Activated naive CD4-positive, alpha-beta T cell treated with anti-CD3 and anti-CD28 coated beads, Interleukin-2, amount 50 U/mL, for 24 hours (primary cell): ENCODE data around the gene PIEZO2.
"Not testable (repeated sequence)": the region's sequence is repeated elsewhere in the genome, so short reads cannot be mapped to it uniquely, and the experiment has no call there.

ENCODE experiments used
- H3K27ac Mint-ChIP-seq: one replicate; pipeline ENCODE4 v1.8.0; 2021; ENCODE audit warnings: mild to moderate bottlenecking, mixed read lengths
- H3K27me3 Mint-ChIP-seq: one replicate; pipeline ENCODE4 v1.8.0; 2021; ENCODE audit warnings: mixed read lengths
- H3K36me3 Mint-ChIP-seq: one replicate; pipeline ENCODE4 v1.8.0; 2021; ENCODE audit warnings: mixed read lengths
- H3K4me1 Mint-ChIP-seq: one replicate; pipeline ENCODE4 v1.8.0; 2021; ENCODE audit warnings: mixed read lengths
- H3K4me3 Mint-ChIP-seq: one replicate; pipeline ENCODE4 v1.8.0; 2021; ENCODE audit warnings: mild to moderate bottlenecking, mixed read lengths
- H3K9me3 Mint-ChIP-seq: one replicate; pipeline ENCODE4 v1.8.0; 2021; ENCODE audit warnings: mixed read lengths

PIEZO2 gene

GRCh38 chr18:10965119-10965518, 184.2 kb downstream of the PIEZO2 start:
- Mint-ChIP-seq H3K36me3 (no peaks in the 10 kb centered on the region), H3K27me3 (no peaks in the 10 kb centered on the region), H3K27ac (no peak overlapping the region), H3K9me3 (no peaks in the 10 kb centered on the region), H3K4me3 (no peak overlapping the region), H3K4me1 (no peaks in the 10 kb centered on the region)

- H3K27me3 Mint-ChIP-seq: no peaks in the 10 kb centered on the region
- H3K27ac Mint-ChIP-seq: no peak overlapping the region
- H3K36me3 Mint-ChIP-seq: no peaks in the 10 kb centered on the region
- H3K4me3 Mint-ChIP-seq: no peak overlapping the region
- H3K4me1 Mint-ChIP-seq: no peaks in the 10 kb centered on the region
- peaks cover 4% of the 10 kb centered on the region for H3K9me3 Mint-ChIP-seq
Measured at GRCh38 chr18:10953672-10954071, 195.7 kb downstream of the PIEZO2 start.

GRCh38 chr18:10951631-10952544, 197.5 kb downstream of the PIEZO2 start:
- H3K9me3 Mint-ChIP-seq: peaks cover 4% of the 10 kb centered on the region
- no peaks in the 10 kb centered on the region for H3K36me3 Mint-ChIP-seq
- no peak overlapping the region for H3K27ac Mint-ChIP-seq
- no peak overlapping the region for H3K4me3 Mint-ChIP-seq
- no peaks in the 10 kb centered on the region for H3K4me1 Mint-ChIP-seq
- H3K27me3 Mint-ChIP-seq: no peaks in the 10 kb centered on the region

GRCh38 chr18:10950876-10951630, 198.3 kb downstream of the PIEZO2 start:
- no peak overlapping the region for H3K27ac Mint-ChIP-seq
- H3K4me3 Mint-ChIP-seq: no peak overlapping the region
- peaks cover 7% of the 10 kb centered on the region for H3K9me3 Mint-ChIP-seq
- no peaks in the 10 kb centered on the region for H3K27me3 Mint-ChIP-seq
- no peaks in the 10 kb centered on the region for H3K36me3 Mint-ChIP-seq
- H3K4me1 Mint-ChIP-seq: no peaks in the 10 kb centered on the region

GRCh38 chr18:10950080-10950875, 199.1 kb downstream of the PIEZO2 start:
- peaks cover 15% of the 10 kb centered on the region for H3K9me3 Mint-ChIP-seq
- no peaks in the 10 kb centered on the region for H3K27me3 Mint-ChIP-seq
- H3K36me3 Mint-ChIP-seq: no peaks in the 10 kb centered on the region
- H3K4me1 Mint-ChIP-seq: no peaks in the 10 kb centered on the region
- no peak overlapping the region for H3K27ac Mint-ChIP-seq
- no peak overlapping the region for H3K4me3 Mint-ChIP-seq

- Mint-ChIP-seq H3K27ac (no peak overlapping the region), H3K4me1 (no peaks in the 10 kb centered on the region), H3K36me3 (no peaks in the 10 kb centered on the region), H3K9me3 (peaks cover 20% of the 10 kb centered on the region), H3K27me3 (no peaks in the 10 kb centered on the region), H3K4me3 (no peak overlapping the region)
Measured at GRCh38 chr18:10949655-10950054, 199.7 kb downstream of the PIEZO2 start.

GRCh38 chr18:10948421-10948820, 200.9 kb downstream of the PIEZO2 start:
- no peaks in the 10 kb centered on the region for H3K27me3 Mint-ChIP-seq
- no peaks in the 10 kb centered on the region for H3K36me3 Mint-ChIP-seq
- H3K4me3 Mint-ChIP-seq: no peak overlapping the region
- no peak overlapping the region for H3K27ac Mint-ChIP-seq
- H3K4me1 Mint-ChIP-seq: no peaks in the 10 kb centered on the region
- peaks cover 26% of the 10 kb centered on the region for H3K9me3 Mint-ChIP-seq

GRCh38 chr18:10946058-10946457, 203.3 kb downstream of the PIEZO2 start:
- H3K9me3 Mint-ChIP-seq: peaks cover 34% of the 10 kb centered on the region
- no peak overlapping the region for H3K27ac Mint-ChIP-seq
- H3K27me3 Mint-ChIP-seq: no peaks in the 10 kb centered on the region
- no peak overlapping the region for H3K4me3 Mint-ChIP-seq
- H3K4me1 Mint-ChIP-seq: no peaks in the 10 kb centered on the region
- H3K36me3 Mint-ChIP-seq: no peaks in the 10 kb centered on the region

- Mint-ChIP-seq H3K27ac (no peak overlapping the region), H3K4me3 (no peak overlapping the region), H3K27me3 (no peaks in the 10 kb centered on the region), H3K36me3 (no peaks in the 10 kb centered on the region), H3K9me3 (peaks cover 34% of the 10 kb centered on the region), H3K4me1 (no peaks in the 10 kb centered on the region)
Measured at GRCh38 chr18:10942998-10943397, 206.4 kb downstream of the PIEZO2 start.

- Mint-ChIP-seq H3K9me3 (peaks cover 20% of the 10 kb centered on the region), H3K4me1 (no peaks in the 10 kb centered on the region), H3K27ac (no peak overlapping the region), H3K27me3 (peaks cover 2% of the 10 kb centered on the region), H3K36me3 (no peaks in the 10 kb centered on the region), H3K4me3 (no peak overlapping the region)
Measured at GRCh38 chr18:10939822-10940221, 209.5 kb downstream of the PIEZO2 start.

- Mint-ChIP-seq H3K4me3 (no peak overlapping the region), H3K36me3 (no peaks in the 10 kb centered on the region), H3K4me1 (no peaks in the 10 kb centered on the region), H3K27ac (no peak overlapping the region), H3K27me3 (peaks cover 2% of the 10 kb centered on the region), H3K9me3 (peaks cover 5% of the 10 kb centered on the region)
Measured at GRCh38 chr18:10937743-10938640, 211.4 kb downstream of the PIEZO2 start.

GRCh38 chr18:10936176-10937053, 213.0 kb downstream of the PIEZO2 start:
- Mint-ChIP-seq H3K36me3 (no peaks in the 10 kb centered on the region), H3K27me3 (peaks cover 2% of the 10 kb centered on the region), H3K27ac (no peak overlapping the region), H3K4me1 (no peaks in the 10 kb centered on the region), H3K9me3 (no peaks in the 10 kb centered on the region), H3K4me3 (no peak overlapping the region)

- Mint-ChIP-seq H3K4me3 (no peak overlapping the region), H3K27ac (no peak overlapping the region), H3K36me3 (no peaks in the 10 kb centered on the region), H3K4me1 (no peaks in the 10 kb centered on the region), H3K9me3 (no peaks in the 10 kb centered on the region), H3K27me3 (peaks cover 2% of the 10 kb centered on the region)
Measured at GRCh38 chr18:10935588-10935987, 213.8 kb downstream of the PIEZO2 start.

GRCh38 chr18:10933648-10934047, 215.7 kb downstream of the PIEZO2 start:
- H3K36me3 Mint-ChIP-seq, H3K4me1 Mint-ChIP-seq, H3K4me3 Mint-ChIP-seq, H3K9me3 Mint-ChIP-seq, H3K27me3 Mint-ChIP-seq, H3K27ac Mint-ChIP-seq: not testable (repeated sequence)
